IPS-18c (cell line): ENCODE data around the gene PAMR1.
"Not testable (repeated sequence)": the region's sequence is repeated elsewhere in the genome, so short reads cannot be mapped to it uniquely, and the experiment has no call there.

Experiments used
- H3K4me3 ChIP-seq: 2 replicates; pipeline ENCODE4 v1.7.0; 2013; ENCODE audit warnings: low read depth, mild to moderate bottlenecking, low read length, moderate library complexity; ENCODE audit not compliant: insufficient read depth
- H3K9me3 ChIP-seq: one replicate; pipeline ENCODE4 v1.6.1; 2013; ENCODE audit warnings: mild to moderate bottlenecking, low read length, moderate library complexity; ENCODE audit not compliant: control insufficient read depth, insufficient read depth

PAMR1 gene

DNA sequence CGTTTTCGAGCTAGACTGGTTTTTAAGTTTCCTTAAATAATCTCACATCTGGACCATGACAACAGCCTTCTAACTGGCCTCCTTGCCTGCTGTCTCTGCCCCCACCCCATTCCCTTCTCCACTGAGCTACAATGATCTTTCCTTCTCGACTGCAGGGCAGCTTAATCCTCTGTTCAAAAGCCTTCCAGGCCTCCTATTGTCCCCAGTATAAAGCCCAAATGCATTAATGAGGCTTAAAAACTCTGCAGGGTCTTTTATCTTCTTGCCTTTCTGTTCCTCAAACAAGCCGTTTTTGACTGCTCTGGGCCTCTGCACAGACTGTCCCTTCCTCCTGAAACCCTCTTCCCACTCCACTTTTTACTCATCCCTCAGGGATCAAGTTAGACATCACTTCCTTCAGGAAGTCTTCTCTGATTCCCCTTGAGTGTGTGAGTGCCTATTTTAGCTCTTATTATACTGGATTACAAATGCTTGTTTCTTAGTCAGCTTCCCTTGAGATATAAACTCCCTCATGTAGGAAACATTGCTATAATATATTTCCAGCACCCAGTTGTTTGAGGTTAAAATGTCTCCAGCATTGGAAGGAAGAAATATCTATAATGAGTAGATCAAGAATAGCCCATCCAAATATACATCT is 23.6 kb upstream of the PAMR1 start:
- no peaks in the 10 kb centered on the region for H3K9me3 ChIP-seq
- H3K4me3 ChIP-seq: no peak overlapping the region

DNA sequence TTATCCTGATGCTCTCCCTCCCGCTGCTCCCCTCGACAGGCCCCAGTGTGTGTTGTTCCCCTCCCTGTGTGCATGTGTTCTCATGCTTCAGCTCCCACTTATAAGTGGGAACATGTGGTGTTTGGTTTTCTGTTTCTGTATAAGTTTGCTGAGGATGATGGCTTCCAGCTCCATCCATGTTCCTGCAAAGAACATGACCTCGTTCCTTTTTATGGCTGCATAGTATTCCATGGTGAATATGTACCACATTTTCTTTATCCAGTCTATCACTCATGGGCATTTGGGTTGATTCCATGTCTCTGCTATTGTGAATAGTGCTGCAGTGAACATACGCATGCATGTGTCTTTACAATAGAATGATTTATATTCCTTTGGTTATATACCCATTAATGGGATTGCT is 22.6 kb upstream of the PAMR1 start:
- not testable (repeated sequence) for H3K9me3 ChIP-seq, H3K4me3 ChIP-seq

DNA sequence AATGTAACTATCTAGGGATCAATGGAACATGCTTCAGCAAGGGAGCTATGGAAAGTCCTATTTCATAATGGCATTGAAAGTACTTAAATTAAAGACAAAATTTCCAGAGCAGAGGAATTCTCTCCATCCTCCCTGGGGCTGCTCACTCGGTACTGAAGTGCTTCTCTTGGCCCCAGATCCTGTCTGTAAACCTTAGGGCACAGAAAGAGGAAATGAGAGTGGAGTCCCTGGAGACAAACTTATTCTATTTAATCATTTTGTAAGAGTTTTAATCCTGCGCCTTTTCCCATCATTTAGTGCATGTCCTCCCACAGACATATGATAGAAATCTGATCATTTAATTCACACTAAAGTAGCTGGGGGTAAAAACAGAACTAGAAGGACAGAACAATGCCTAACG is 20.9 kb upstream of the PAMR1 start:
- H3K9me3 ChIP-seq: no peaks in the 10 kb centered on the region

DNA sequence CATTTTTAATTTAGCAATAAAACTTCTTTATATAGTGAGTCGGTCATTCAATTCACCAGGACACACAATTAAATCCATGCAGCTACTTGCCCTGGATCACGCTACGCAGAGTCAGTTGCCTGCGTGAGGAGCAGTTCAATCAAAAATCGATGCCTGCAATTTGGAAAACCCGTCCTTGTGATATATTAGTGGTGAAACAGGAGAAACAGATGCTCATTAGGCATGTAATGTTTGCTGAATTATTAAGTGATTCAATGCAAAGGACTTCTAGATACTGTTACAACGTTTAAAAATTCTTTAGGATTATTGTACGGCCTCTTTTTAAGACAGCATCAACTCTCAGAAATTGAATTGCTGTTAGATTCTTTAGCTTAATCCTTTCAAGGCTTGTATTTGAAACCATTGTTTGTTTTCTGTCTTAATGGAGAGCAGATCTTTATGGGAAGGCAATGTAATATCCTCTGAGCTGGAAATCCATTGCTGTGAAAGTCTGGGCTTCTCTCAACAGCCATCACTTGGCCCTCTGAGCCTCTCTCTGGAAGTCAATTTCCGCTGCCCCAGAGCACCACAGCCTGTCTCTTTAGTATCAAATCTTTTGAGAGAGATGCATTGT is 20.1 kb upstream of the PAMR1 start:
- Histone ChIP-seq H3K4me3 (no peak overlapping the region), H3K9me3 (no peaks in the 10 kb centered on the region)

More for the DNA sequence above, 20.9 kb upstream of the PAMR1 start:
- H3K4me3 ChIP-seq: no peak overlapping the region

DNA sequence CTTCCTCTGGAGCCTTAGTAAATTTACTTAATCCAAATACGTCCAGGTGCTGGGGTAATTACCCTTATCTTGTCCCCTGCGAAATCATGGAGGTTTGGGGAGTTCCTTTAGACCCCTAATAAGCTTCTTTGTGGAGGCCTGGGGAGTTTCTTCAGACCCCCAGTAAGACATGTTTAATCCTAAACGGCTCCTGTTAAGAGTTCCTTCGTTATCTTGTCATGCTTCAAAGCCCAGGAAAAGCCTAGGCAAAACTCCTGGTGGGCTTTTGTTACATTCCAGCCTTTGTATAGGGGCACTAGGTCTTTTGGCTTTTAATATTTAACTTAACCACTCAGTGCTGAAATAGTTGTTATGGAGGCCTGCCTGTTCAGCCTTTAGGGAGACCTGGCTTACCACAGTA is 18.1 kb upstream of the PAMR1 start:
- Histone ChIP-seq H3K4me3 (no peak overlapping the region), H3K9me3 (no peaks in the 10 kb centered on the region)

GRCh38 chr11:35541621-35542375 is 16.4 kb upstream of the PAMR1 start:
- Histone ChIP-seq H3K9me3 (no peaks in the 10 kb centered on the region), H3K4me3 (no peak overlapping the region)

DNA sequence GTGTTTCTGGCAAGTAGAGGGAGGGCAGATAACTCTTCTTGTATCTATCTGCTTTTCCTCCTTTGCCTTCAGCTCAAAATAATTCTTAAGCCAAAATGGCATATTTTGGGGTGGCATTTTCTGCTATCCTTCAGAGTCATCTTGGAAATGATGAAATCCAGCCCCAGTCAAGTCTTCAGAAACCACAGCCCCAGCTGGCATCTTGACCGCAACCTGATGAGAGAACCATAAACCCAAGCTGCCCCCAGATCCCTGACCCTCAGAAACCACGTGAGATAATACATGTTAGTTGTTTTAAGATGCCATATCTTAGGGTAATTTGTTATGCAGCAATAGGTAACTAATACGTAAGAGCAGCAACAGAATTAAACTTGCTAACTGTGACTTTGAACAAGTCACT is 15.1 kb upstream of the PAMR1 start:
- H3K4me3 ChIP-seq: no peak overlapping the region
- H3K9me3 ChIP-seq: no peaks in the 10 kb centered on the region

GRCh38 chr11:35539781-35540281 is 14.4 kb upstream of the PAMR1 start:
- Histone ChIP-seq H3K4me3 (no peak overlapping the region), H3K9me3 (no peaks in the 10 kb centered on the region)

GRCh38 chr11:35539256-35539655 is 13.8 kb upstream of the PAMR1 start:
- no peak overlapping the region for H3K4me3 ChIP-seq
- no peaks in the 10 kb centered on the region for H3K9me3 ChIP-seq

DNA sequence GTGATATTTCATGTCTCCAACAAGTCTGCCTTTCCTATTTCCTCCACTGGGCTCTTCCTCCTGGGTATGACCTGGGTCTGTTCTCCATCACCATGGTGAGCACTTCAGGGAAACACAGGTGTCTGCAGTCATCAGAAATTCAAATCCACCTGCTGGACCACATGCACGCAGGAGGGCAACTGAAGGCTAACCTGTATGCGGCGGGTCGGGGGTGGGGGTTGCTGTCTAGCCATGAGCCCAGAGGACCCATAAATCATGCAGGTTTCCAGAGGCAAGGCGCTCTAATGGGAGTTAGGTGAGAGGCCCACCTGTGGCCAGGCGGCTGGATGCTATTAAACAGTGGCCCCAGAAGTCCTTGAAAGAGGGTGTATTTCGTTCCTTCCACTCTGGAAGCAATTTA is 11.1 kb upstream of the PAMR1 start:
- H3K4me3 ChIP-seq: no peak overlapping the region
- no peaks in the 10 kb centered on the region for H3K9me3 ChIP-seq

DNA sequence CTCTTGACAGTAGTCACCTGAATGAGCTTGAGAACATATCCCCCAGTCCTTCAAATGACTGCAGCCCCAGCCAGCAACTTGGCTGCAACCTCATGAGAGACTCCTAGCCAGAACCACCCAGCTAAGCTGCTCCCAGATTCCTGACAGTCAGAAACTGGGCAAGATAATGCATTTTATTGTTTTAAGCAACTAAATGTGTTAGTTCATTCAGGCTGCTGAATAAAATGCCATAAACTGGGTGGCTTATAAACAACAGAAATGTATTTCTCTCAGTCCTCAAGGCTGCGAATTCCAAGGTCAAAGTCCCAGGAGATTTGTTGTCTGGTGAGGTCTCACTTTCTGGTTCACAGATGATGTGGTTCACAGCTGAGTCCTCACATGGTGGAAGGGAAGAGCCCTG is 5.8 kb upstream of the PAMR1 start:
- no peaks in the 10 kb centered on the region for H3K9me3 ChIP-seq
- H3K4me3 ChIP-seq: no peak overlapping the region

GRCh38 chr11:35529971-35530495 is 4.6 kb upstream of the PAMR1 start:
- Histone ChIP-seq H3K9me3 (no peaks in the 10 kb centered on the region), H3K4me3 (no peak overlapping the region)

DNA sequence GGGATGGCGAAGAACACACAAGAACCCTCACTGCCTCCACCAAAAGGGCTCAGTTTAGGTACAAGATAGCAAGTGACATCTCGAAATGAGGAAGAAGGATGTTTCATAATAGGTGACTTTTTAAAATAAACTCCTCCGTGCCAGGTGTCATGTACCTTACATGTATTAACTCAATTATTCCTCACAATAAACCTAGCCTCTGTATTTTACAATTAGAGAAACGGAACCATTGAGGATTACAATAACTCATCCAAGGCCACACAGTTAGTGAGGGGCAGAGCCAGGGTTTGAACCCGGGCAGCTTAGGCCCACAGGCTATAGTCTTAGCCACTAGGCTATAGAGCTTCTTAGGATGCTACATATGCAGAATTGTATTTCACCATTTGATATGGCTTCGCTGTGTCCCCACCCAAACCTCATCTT is 965 bp upstream of the PAMR1 start:
- no peaks in the 10 kb centered on the region for H3K9me3 ChIP-seq
- peak overlapping the region; percentile 74 for H3K4me3 ChIP-seq

DNA sequence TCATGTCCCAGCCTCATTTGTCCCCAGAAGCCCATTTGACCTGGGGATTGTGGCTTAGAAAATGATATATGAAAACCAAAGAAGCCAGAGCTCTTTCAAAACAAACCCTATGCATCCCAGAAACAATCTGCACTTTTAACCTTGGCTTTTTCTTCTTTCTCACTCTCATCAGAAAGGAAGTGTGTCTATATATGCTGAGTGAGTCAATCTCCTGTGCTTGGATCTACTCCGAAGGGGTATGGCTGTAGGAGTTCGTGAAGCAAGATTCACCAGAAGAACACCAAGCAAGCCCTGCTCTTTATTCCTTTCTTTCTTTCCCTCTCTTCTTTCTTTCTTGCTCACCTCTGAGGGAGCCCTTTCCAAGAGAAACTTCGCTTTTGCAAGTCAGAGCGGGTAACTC is 636 bp downstream of the PAMR1 start:
- Histone ChIP-seq H3K9me3 (no peaks in the 10 kb centered on the region), H3K4me3 (peak overlapping the region; percentile 74; the same call in 1 of the 2 replicates)

DNA sequence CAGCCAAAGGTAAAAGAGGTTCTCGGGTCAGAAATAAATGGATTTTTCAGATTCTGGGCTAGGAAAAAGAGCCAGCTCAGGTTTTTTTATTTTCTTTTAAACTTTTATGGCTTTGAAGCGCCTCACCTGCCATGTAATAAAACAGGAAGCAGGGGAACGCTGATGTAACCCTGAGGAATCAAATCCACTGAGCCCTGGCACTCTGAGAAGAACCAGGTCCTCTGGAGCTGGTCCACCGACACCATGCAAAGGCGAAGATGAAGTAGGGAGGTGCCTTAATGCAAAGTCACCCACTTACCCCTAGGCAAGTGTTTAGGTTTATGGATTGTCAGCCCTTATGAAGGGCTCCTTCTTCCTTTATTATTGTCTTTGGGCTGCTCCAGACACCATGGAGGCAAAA is 1.6 kb downstream of the PAMR1 start:
- no peak overlapping the region for H3K4me3 ChIP-seq
- H3K9me3 ChIP-seq: no peaks in the 10 kb centered on the region

DNA sequence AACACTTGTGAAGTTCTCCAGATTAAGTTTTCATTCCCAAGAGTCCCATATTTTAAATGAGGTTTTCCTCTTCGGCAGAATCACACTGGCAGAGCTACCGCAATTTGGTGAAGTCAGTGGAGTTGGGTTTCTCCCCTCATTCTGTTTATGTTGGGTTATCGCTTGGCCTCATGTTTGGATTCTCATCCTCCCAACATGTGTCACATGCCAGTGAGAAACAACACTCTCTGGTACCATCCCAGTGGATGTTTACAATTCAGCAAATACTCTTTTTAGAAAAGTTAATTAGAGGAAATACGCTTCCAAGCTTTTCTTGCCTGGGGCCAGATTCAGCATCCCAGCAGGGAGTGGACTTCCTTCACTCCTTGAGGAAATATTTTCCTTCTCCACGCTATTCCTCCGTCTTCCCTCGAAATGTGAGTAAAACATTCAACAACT is 2.1 kb downstream of the PAMR1 start:
- Histone ChIP-seq H3K4me3 (no peak overlapping the region), H3K9me3 (no peaks in the 10 kb centered on the region)

DNA sequence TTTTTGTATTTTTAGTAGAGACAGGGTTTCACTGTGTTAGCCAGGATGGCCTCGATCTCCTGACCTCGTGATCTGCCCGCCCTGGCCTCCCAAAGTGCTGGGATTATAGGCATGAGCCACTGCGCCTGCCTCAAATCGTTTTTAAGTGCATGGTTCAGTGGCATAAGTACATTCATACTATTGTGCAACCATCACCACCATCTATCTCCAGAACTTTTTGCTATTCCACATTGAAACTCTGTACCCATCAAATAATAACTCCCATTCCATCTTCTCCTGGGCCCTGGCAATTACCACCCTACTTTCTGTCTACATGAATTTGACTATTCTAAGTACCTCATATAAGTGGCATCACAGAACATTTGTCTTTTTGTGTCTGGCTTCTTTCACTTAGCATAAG is 3.3 kb downstream of the PAMR1 start:
- H3K9me3 ChIP-seq, H3K4me3 ChIP-seq: not testable (repeated sequence)

DNA sequence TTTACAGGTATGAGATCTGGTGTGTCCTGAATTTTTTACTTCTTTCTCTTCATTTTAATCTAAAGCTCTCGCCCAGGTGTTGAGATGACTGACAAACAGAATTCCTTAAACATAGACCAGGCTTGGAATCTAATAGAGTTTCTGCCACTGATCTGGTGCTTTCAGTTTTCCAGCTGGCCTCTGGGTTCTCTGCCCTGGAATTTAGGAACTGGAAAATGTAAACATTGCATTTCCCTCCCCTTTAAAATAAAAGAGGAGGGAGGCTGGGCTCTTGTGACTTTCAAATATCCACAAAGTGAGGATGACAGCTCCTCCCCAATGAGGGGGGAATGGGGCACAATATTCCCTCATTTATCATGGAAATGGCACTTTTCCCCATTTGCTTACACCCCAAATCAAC is 5.0 kb downstream of the PAMR1 start:
- Histone ChIP-seq H3K9me3 (no peaks in the 10 kb centered on the region), H3K4me3 (no peak overlapping the region)
